H9 (cell line): ENCODE data around the gene NSD1. TPM values are rescaled to one million over a fixed set of nuclear protein-coding genes. Genes with fewer than 3 reads are reported as not detected.

ENCODE experiments used
- DNase-seq: peaks from one replicate; pipeline ENCODE4 v3.0.0-alpha.2; 2017
- H2AFZ ChIP-seq: one replicate; pipeline ENCODE4 v1.6.1; 2013; ENCODE audit warnings: mild to moderate bottlenecking, low read length, control low read depth, moderate library complexity
- H2AK5ac ChIP-seq: 2 replicates; pipeline ENCODE4 v1.6.1; 2013; ENCODE audit warnings: low read length, control low read depth, mixed read lengths; ENCODE audit not compliant: insufficient read length
- H2BK120ac ChIP-seq: one replicate; pipeline ENCODE4 v1.6.1; 2013; ENCODE audit warnings: low read depth, mild to moderate bottlenecking, low read length, control low read depth, inconsistent platforms; ENCODE audit not compliant: poor library complexity, severe bottlenecking
- H2BK12ac ChIP-seq: 2 replicates; pipeline ENCODE4 v1.6.1; 2013; ENCODE audit warnings: low read length, control low read depth, mixed read lengths, low read depth; ENCODE audit not compliant: insufficient read length
- H2BK15ac ChIP-seq: 2 replicates; pipeline ENCODE4 v1.6.1; 2013; ENCODE audit warnings: low read depth, low read length, control low read depth
- H2BK20ac ChIP-seq: one replicate; pipeline ENCODE4 v1.6.1; 2013; ENCODE audit warnings: low read depth, mild to moderate bottlenecking, low read length, control low read depth, inconsistent platforms; ENCODE audit not compliant: poor library complexity, severe bottlenecking
- H2BK5ac ChIP-seq: 2 replicates; pipeline ENCODE4 v1.6.1; 2013; ENCODE audit warnings: low read length, control low read depth, mixed read lengths; ENCODE audit not compliant: insufficient read length
- H3K14ac ChIP-seq: 2 replicates; pipeline ENCODE4 v1.6.1; 2013; ENCODE audit warnings: low read length, control low read depth; ENCODE audit not compliant: insufficient read depth
- H3K18ac ChIP-seq: 2 replicates; pipeline ENCODE4 v1.6.1; 2013; ENCODE audit warnings: low read depth, mild to moderate bottlenecking, mixed read lengths, low read length, control low read depth; ENCODE audit not compliant: insufficient read length
- H3K23ac ChIP-seq: 2 replicates; pipeline ENCODE4 v1.6.1; 2013; ENCODE audit warnings: low read length, control low read depth, mixed read lengths, low read depth; ENCODE audit not compliant: insufficient read length
- H3K23me2 ChIP-seq: 2 replicates; pipeline ENCODE4 v1.6.1; 2013; ENCODE audit warnings: low read depth, mild to moderate bottlenecking, mixed read lengths, low read length, control low read depth; ENCODE audit not compliant: insufficient read length, poor library complexity, severe bottlenecking
- H3K27ac ChIP-seq: 2 replicates; pipeline ENCODE4 v1.5.1; 2013; ENCODE audit warnings: low read length, control low read depth, mixed read lengths, low read depth; ENCODE audit not compliant: insufficient read length
- H3K27me3 ChIP-seq: 2 replicates; pipeline ENCODE4 v1.6.1; 2013; ENCODE audit warnings: low read length, control low read depth, inconsistent platforms; ENCODE audit not compliant: insufficient read depth
- H3K4ac ChIP-seq: 2 replicates; pipeline ENCODE4 v1.6.1; 2013; ENCODE audit warnings: low read depth, mild to moderate bottlenecking, control low read depth, inconsistent platforms, low read length, moderate library complexity
- H3K4me1 ChIP-seq: 2 replicates; pipeline ENCODE4 v1.6.1; 2013; ENCODE audit warnings: low read length, control low read depth, inconsistent platforms; ENCODE audit not compliant: insufficient read depth
- H3K4me2 ChIP-seq: 2 replicates; pipeline ENCODE4 v1.6.1; 2013; ENCODE audit warnings: low read length, control low read depth, mixed read lengths; ENCODE audit not compliant: insufficient read length, insufficient read depth
- H3K56ac ChIP-seq: 2 replicates; pipeline ENCODE4 v1.6.1; 2013; ENCODE audit warnings: low read depth, mild to moderate bottlenecking, mixed read lengths, low read length, control low read depth; ENCODE audit not compliant: insufficient read length
- H3K79me1 ChIP-seq: 2 replicates; pipeline ENCODE4 v1.6.1; 2013; ENCODE audit warnings: low read depth, mild to moderate bottlenecking, moderate library complexity, low read length, control low read depth, inconsistent platforms; ENCODE audit not compliant: insufficient read depth, poor library complexity, severe bottlenecking
- H3K79me2 ChIP-seq: 2 replicates; pipeline ENCODE4 v1.6.1; 2013; ENCODE audit warnings: low read length, control low read depth, inconsistent platforms; ENCODE audit not compliant: insufficient read depth
- H3K9ac ChIP-seq: 2 replicates; pipeline ENCODE4 v1.6.1; 2013; ENCODE audit warnings: low read length, control low read depth, mixed read lengths; ENCODE audit not compliant: insufficient read length; ENCODE audit errors: extremely low read depth
- H3K9me3 ChIP-seq: one replicate; pipeline ENCODE4 v1.6.1; 2013; ENCODE audit warnings: low read depth, low read length, inconsistent platforms; ENCODE audit not compliant: control insufficient read depth
- H3T11ph ChIP-seq: one replicate; pipeline ENCODE4 v1.6.1; 2013; ENCODE audit warnings: mild to moderate bottlenecking, low read length, control low read depth, inconsistent platforms
- H4K20me1 ChIP-seq: one replicate; pipeline ENCODE4 v1.6.1; 2013; ENCODE audit not compliant: control insufficient read depth, insufficient read length, insufficient read depth
- H4K5ac ChIP-seq: 2 replicates; pipeline ENCODE4 v1.6.1; 2013; ENCODE audit warnings: low read depth, mild to moderate bottlenecking, mixed read lengths, low read length, control low read depth; ENCODE audit not compliant: insufficient read length
- H4K8ac ChIP-seq: replicated peaks from 2 replicates; pipeline ENCODE4 v1.6.1; 2013; ENCODE audit warnings: low read length, control low read depth, mixed read lengths, low read depth; ENCODE audit not compliant: insufficient read length
- H4K91ac ChIP-seq: 2 replicates; pipeline ENCODE4 v1.6.1; 2013; ENCODE audit warnings: low read depth, mild to moderate bottlenecking, moderate library complexity, mixed read lengths, low read length, control low read depth; ENCODE audit not compliant: insufficient read length
- H3K27ac Mint-ChIP-seq, 3 experiments: 2 replicates in 2 of 3; 3 replicates in 1 of 3; pipeline ENCODE4 v1.8.0; 2020 to 2021; ENCODE audit warnings: mixed read lengths in 3 of 3, mild to moderate bottlenecking in 1 of 3, moderate library complexity in 1 of 3
- H3K27me3 Mint-ChIP-seq: 2 replicates; pipeline ENCODE4 v1.8.0; 2021; ENCODE audit warnings: low read depth, mild to moderate bottlenecking, moderate library complexity, mixed read lengths
- H3K36me3 Mint-ChIP-seq, 3 experiments: 2 replicates in 2 of 3; 3 replicates in 1 of 3; pipeline ENCODE4 v1.8.0; 2020 to 2021; ENCODE audit warnings: low read depth in 3 of 3, mixed read lengths in 3 of 3; ENCODE audit not compliant: insufficient read depth in 1 of 3
- H3K4me1 Mint-ChIP-seq, 2 experiments: 2 replicates each; pipeline ENCODE4 v1.8.0; 2020; ENCODE audit warnings: mixed read lengths in 2 of 2
- H3K4me3 Mint-ChIP-seq, 2 experiments: 2 replicates in 1 of 2; 3 replicates in 1 of 2; pipeline ENCODE4 v1.8.0; 2020 to 2021; ENCODE audit warnings: mild to moderate bottlenecking in 2 of 2, mixed read lengths in 2 of 2, moderate library complexity in 1 of 2
- H3K9me3 Mint-ChIP-seq, 2 experiments: 2 replicates in 1 of 2; 3 replicates in 1 of 2; pipeline ENCODE4 v1.8.0; 2020; ENCODE audit warnings: mild to moderate bottlenecking in 2 of 2, mixed read lengths in 2 of 2, moderate library complexity in 1 of 2
- WGBS: extraction: QIAGEN DNeasy Blood & Tissue Kit; methylation state at CpG from one replicate; pipeline ENCODE4 v1.1.7; 2013; ENCODE audit warnings: missing lambda C conversion rate, low lambda C conversion rate, mixed read lengths; ENCODE audit not compliant: insufficient read length; ENCODE audit errors: extremely low coverage; 5-methylcytosine and 5-hydroxymethylcytosine counted together
- total RNA-seq: library from RNA; stranded (reverse); gene quantifications from 2 replicates; pipeline ENCODE4 v1.2.1, GENCODE V29; 2021
- TF ChIP-seq, protein P1 (sequence below): fragments of 200-600 bp; sonication (generic); conservative IDR thresholded peaks from 3 replicates; pipeline ENCODE4 v1.8.0; 2021; ENCODE audit warnings: antibody characterized with exemption, mild to moderate bottlenecking

The NSD1 gene
- total RNA-seq, 1 experiment from 2014 or later, result 213 TPM

DNA sequence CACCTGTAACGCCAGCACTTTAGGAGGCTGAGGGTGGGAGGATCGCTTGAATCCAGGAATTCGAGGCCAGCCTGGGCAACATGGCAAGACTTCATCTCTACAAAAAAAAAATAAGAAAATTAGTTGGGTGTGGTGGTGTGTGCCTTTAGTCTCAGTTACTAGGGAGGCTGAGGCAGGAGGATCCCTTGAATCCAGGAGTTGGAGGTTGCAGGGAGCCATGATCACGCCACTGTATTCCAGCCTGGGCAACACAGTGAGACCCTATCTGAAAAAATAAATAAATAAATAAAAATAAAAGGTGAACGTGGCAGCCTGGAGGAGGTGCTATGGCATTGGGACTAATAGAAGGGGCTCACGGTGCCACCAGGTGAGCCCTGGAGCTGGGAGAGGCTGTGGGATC, 39.8 kb upstream of the NSD1 start:
- Histone ChIP-seq H4K91ac (no peak overlapping the region), H2BK20ac (no peak overlapping the region), H3K4me1 (no peaks in the 10 kb centered on the region), H3K14ac (no peak overlapping the region), H2BK12ac (no peak overlapping the region), H3K4ac (no peak overlapping the region), H2BK15ac (no peak overlapping the region), H3T11ph (no peak overlapping the region), H3K18ac (no peak overlapping the region), H3K9me3 (no peaks in the 10 kb centered on the region), H3K4me2 (no peak overlapping the region), H2BK5ac (no peak overlapping the region), H3K27ac (no peak overlapping the region), H2AFZ (no peak overlapping the region), H3K79me1 (no peaks in the 10 kb centered on the region), H4K8ac (no peak overlapping the region), H3K23me2 (no peaks in the 10 kb centered on the region), H3K23ac (no peak overlapping the region), H4K20me1 (no peaks in the 10 kb centered on the region), H3K27me3 (no peaks in the 10 kb centered on the region), H2AK5ac (no peak overlapping the region), H2BK120ac (no peak overlapping the region), H3K9ac (no peak overlapping the region), H4K5ac (no peak overlapping the region), H3K56ac (no peak overlapping the region), H3K79me2 (no peaks in the 10 kb centered on the region)
- Mint-ChIP-seq H3K9me3 (no peaks in the 10 kb centered on the region), H3K36me3 (peaks cover 28 to 58% (median 47%) of the 10 kb centered on the region in 3 experiments; a peak in 6 of 7 replicates), H3K27ac (peak overlapping the region in 1 of 3 experiments; percentile 31; a peak in 1 of 7 replicates), H3K4me1 (peaks cover 6 to 12% of the 10 kb centered on the region in 2 experiments), H3K4me3 (no peak overlapping the region), H3K27me3 (no peaks in the 10 kb centered on the region)
- TF ChIP-seq, protein P1, sequence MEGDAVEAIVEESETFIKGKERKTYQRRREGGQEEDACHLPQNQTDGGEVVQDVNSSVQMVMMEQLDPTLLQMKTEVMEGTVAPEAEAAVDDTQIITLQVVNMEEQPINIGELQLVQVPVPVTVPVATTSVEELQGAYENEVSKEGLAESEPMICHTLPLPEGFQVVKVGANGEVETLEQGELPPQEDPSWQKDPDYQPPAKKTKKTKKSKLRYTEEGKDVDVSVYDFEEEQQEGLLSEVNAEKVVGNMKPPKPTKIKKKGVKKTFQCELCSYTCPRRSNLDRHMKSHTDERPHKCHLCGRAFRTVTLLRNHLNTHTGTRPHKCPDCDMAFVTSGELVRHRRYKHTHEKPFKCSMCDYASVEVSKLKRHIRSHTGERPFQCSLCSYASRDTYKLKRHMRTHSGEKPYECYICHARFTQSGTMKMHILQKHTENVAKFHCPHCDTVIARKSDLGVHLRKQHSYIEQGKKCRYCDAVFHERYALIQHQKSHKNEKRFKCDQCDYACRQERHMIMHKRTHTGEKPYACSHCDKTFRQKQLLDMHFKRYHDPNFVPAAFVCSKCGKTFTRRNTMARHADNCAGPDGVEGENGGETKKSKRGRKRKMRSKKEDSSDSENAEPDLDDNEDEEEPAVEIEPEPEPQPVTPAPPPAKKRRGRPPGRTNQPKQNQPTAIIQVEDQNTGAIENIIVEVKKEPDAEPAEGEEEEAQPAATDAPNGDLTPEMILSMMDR, result no peak
- no CpG with 5 or more reads among the region's 6 CpGs for WGBS
- no peak for DNase-seq
